Measurements from ENCODE around the gene PITX3.

The PITX3 gene

GRCh38 chr10:102274062-102274461 lies 32.8 kb upstream of the PITX3 start:
- no peak for TF ChIP-seq CTCF (IDR thresholded peaks at IDR 0.05; ENCODE audit: low read depth, low read length)
- H3K4me3 ChIP-seq (ENCODE audit: low read depth, low read length), result no peak overlapping the region

DNA sequence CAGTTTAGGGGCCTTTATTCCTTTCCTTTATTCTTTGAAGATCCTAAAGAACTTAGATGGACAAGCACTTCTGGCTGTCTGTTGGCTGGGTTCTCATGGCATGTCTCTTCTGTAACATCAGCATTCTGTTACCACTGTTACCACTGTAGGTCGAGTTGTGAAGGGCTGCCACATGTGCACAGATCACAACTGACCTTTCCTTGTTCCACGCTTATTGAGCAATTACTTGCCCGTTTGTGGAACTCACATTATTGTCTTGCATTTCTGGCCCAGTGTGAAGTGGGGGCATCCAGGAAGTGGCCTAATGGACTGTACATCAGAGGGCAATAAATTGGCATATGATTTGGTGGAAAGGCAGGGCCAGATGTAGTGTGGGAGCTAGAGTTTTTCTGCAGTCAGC lies 27.7 kb upstream of the PITX3 start:
- TF ChIP-seq CTCF (IDR thresholded peaks at IDR 0.05; ENCODE audit: low read depth, low read length), result no peak
- no peak overlapping the region for H3K4me3 ChIP-seq (ENCODE audit: low read depth, low read length)

- no peak for TF ChIP-seq CTCF (IDR thresholded peaks at IDR 0.05; ENCODE audit: low read depth, low read length)
- no peak overlapping the region for H3K4me3 ChIP-seq (ENCODE audit: low read depth, low read length)
These were observed 27.1 kb upstream of the PITX3 start for GRCh38 chr10:102268375-102268888.

DNA sequence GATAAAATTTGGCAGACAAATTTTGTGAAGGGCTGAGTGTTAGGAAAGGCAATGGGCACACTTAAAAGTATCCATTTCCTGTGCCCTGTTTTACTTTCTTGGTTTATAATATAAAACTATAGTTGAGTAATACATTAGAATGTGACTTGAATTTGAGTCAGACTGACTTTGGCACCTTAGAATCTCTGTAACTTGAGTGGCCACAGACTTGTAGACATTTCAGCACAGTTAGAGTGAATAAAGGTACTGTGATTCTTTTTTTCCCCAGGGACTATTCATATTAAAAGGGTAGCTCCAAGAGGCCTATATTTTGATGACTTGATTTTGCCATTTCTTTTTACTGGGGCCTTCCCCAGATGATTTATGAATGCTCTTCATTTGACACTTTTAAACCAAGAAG lies 26.4 kb upstream of the PITX3 start:
- no peak overlapping the region for H3K4me3 ChIP-seq (ENCODE audit: low read depth, low read length)
- no peak for TF ChIP-seq CTCF (IDR thresholded peaks at IDR 0.05; ENCODE audit: low read depth, low read length)

GRCh38 chr10:102266670-102267069 lies 25.4 kb upstream of the PITX3 start:
- TF ChIP-seq CTCF (IDR thresholded peaks at IDR 0.05; ENCODE audit: low read depth, low read length), result no peak

GRCh38 chr10:102264371-102264770 lies 23.1 kb upstream of the PITX3 start:
- H3K4me3 ChIP-seq (ENCODE audit: low read depth, low read length), result no peak overlapping the region
- no peak for TF ChIP-seq CTCF (IDR thresholded peaks at IDR 0.05; ENCODE audit: low read depth, low read length)

More at GRCh38 chr10:102266670-102267069, 25.4 kb upstream of the PITX3 start:
- no peak overlapping the region for H3K4me3 ChIP-seq (ENCODE audit: low read depth, low read length)

GRCh38 chr10:102262744-102263370 lies 21.5 kb upstream of the PITX3 start:
- no peak overlapping the region for H3K4me3 ChIP-seq (ENCODE audit: low read depth, low read length)
- no peak for TF ChIP-seq CTCF (IDR thresholded peaks at IDR 0.05; ENCODE audit: low read depth, low read length)
